ENCODE measurements around the gene SREBF2. TPM values are rescaled to one million over a fixed set of nuclear protein-coding genes. Genes with fewer than 3 reads are reported as not detected.

The SREBF2 gene
- total RNA-seq, 1 donor from 2014 or later = 129 TPM

GRCh38 chr22:41893591-41894375 lies 60.9 kb downstream of the SREBF2 start:
- TF ChIP-seq, protein P1, sequence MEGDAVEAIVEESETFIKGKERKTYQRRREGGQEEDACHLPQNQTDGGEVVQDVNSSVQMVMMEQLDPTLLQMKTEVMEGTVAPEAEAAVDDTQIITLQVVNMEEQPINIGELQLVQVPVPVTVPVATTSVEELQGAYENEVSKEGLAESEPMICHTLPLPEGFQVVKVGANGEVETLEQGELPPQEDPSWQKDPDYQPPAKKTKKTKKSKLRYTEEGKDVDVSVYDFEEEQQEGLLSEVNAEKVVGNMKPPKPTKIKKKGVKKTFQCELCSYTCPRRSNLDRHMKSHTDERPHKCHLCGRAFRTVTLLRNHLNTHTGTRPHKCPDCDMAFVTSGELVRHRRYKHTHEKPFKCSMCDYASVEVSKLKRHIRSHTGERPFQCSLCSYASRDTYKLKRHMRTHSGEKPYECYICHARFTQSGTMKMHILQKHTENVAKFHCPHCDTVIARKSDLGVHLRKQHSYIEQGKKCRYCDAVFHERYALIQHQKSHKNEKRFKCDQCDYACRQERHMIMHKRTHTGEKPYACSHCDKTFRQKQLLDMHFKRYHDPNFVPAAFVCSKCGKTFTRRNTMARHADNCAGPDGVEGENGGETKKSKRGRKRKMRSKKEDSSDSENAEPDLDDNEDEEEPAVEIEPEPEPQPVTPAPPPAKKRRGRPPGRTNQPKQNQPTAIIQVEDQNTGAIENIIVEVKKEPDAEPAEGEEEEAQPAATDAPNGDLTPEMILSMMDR (IDR thresholded peaks at IDR 0.05; ENCODE audit: unreplicated experiment) = no peak
- Mint-ChIP-seq H3K4me1 (no peaks in the 10 kb centered on the region), H3K27ac (no peak overlapping the region), H3K36me3 (peaks cover 28% of the 10 kb centered on the region), H3K27me3 (ENCODE audit: low read depth) (no peaks in the 10 kb centered on the region), H3K4me3 (no peak overlapping the region), H3K9me3 (no peaks in the 10 kb centered on the region)
- no peak for DNase-seq (ENCODE audit: low spot score in 2 of 2, unreplicated experiment in 2 of 2)

GRCh38 chr22:41898645-41899044 lies 65.7 kb downstream of the SREBF2 start:
- Mint-ChIP-seq H3K36me3 (peaks cover 19% of the 10 kb centered on the region), H3K27ac (no peak overlapping the region), H3K9me3 (no peaks in the 10 kb centered on the region), H3K27me3 (ENCODE audit: low read depth) (no peaks in the 10 kb centered on the region), H3K4me3 (no peak overlapping the region), H3K4me1 (no peaks in the 10 kb centered on the region)
- DNase-seq (ENCODE audit: low spot score in 2 of 2, unreplicated experiment in 2 of 2) = no peak
- TF ChIP-seq, protein P1 (IDR thresholded peaks at IDR 0.05; ENCODE audit: unreplicated experiment) = no peak

- no peak for DNase-seq (ENCODE audit: low spot score in 2 of 2, unreplicated experiment in 2 of 2)
- Mint-ChIP-seq H3K4me3 (no peak overlapping the region), H3K9me3 (no peaks in the 10 kb centered on the region), H3K27ac (no peak overlapping the region), H3K4me1 (no peaks in the 10 kb centered on the region), H3K36me3 (peaks cover 22% of the 10 kb centered on the region), H3K27me3 (ENCODE audit: low read depth) (no peaks in the 10 kb centered on the region)
- TF ChIP-seq, protein P1 (IDR thresholded peaks at IDR 0.05; ENCODE audit: unreplicated experiment) = no peak
These were observed 66.2 kb downstream of the SREBF2 start for GRCh38 chr22:41899110-41899509.

DNA sequence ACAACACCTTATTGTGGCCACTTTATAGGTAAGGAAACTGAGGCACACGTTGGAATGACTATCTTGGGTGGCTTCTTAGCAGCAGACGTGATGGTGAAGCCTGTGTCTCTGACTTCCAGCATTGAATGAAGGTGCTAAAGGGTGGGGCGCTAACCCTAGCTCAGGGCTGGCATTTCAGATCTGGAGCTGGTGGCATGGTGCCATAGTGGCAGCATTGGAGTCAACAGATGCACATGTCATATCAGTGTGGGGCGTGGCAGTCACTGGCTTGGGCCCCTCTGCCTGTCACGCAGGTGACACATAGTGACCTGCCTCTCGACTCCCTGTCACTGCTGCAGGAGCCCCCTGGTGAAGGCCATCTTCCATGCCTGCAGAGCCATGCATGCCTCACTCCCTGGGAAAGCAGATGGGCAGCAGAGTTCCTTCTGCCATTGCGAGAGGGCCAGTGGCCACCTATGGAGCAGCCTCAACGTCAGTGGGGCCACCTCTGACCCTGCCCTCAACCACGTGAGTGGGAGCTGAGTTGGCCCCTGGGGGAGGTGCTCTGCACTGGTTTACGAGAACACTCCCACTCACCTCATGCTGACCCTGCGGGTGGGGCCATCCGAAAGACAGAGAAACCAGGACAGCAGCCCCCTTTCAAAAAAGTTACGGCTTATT lies 67.2 kb downstream of the SREBF2 start:
- Mint-ChIP-seq H3K4me1 (no peaks in the 10 kb centered on the region), H3K27me3 (ENCODE audit: low read depth) (no peaks in the 10 kb centered on the region), H3K4me3 (no peak overlapping the region), H3K9me3 (no peaks in the 10 kb centered on the region), H3K27ac (no peak overlapping the region), H3K36me3 (peaks cover 23% of the 10 kb centered on the region)
- DNase-seq (ENCODE audit: low spot score in 2 of 2, unreplicated experiment in 2 of 2) = no peak
- TF ChIP-seq, protein P1 (IDR thresholded peaks at IDR 0.05; ENCODE audit: unreplicated experiment) = no peak

DNA sequence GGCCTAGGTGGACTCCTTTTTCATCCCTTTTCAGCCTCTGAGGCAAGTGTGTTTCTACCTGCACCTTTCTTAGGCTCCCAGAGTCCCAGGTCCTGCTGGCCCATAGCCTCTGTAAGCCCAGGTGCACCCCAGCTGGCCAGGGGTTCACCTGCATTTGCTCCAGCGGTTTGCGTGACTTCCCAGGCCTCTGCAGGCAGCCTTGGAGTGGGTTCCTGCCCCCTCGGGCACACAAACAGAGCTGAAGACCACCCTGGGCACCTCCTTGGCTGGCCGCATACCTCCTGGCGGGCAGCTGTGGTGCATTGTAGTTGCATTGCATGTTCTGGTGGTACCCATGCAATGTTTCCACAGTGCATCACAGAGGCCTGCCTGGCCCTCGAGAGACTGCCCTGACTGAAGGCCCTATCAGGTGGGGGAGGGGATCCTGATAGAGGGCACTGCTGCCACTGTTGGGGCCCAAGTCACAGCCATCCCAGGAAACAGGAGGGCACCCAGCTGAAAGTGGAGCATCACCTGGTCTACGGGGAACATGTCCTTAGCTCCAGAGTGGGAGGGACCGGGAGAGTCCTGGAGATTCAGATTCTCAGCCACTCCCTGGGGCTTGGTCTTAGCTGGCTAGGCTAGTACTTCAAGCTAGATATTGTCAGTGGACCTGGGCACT lies 67.9 kb downstream of the SREBF2 start:
- no peaks in the 10 kb centered on the region for H3K27me3 Mint-ChIP-seq (ENCODE audit: low read depth)
- H3K36me3 Mint-ChIP-seq = peaks cover 26% of the 10 kb centered on the region
- H3K27ac Mint-ChIP-seq = no peak overlapping the region
- H3K4me3 Mint-ChIP-seq = no peak overlapping the region
- no peaks in the 10 kb centered on the region for H3K9me3 Mint-ChIP-seq
- H3K4me1 Mint-ChIP-seq = no peaks in the 10 kb centered on the region
- no peak for DNase-seq (ENCODE audit: low spot score in 2 of 2, unreplicated experiment in 2 of 2)
- TF ChIP-seq, protein P1 (IDR thresholded peaks at IDR 0.05; ENCODE audit: unreplicated experiment) = no peak
